ENCODE data around the gene SORCS2.

DNA sequence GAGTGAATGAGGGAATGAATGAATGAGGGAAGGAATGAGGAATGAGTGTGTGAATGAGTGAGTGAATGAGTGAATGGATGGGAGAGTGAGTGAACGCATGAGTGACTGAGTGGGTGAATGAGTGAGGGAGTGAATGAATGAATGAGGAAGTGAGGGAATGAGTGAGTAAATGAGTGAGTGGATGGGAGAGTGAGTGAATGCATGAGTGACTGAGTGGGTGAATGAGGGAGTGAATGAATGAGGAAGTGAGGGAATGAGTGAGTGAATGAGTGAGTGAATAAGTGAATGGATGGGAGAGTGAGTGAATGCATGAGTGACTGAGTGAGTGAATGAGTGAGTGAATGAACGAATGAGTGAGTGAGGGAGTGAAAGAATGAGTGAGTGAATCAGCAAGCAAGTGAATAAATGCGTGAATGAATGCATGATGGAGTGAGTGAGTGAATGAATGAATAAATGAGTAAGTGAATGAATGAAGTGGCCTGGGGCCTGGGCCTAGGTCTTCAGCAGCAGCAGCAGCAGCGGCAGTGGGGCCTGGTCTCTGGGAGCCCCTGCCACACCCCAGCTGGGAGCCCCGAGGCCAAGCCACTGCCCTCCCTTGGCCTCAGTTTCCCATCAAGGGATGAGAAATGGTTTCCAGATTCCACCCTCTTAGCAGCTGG, 258.6 kb downstream of the SORCS2 start:
- TF ChIP-seq EZH2 (IDR thresholded peaks at IDR 0.05; ENCODE audit: insufficient read depth, poor library complexity, severe bottlenecking) (no peak), EZH2phosphoT487 (IDR thresholded peaks at IDR 0.05; ENCODE audit: insufficient read depth, low read depth) (no peak)

Measured in GM23248 (cell line).